Hepatocyte (in vitro differentiated cells): ENCODE data around the gene SREBF1.

Source experiments
- EZH2 ChIP-seq: fragments of 200-600 bp; sonication (generic); IDR thresholded peaks from 2 replicates; pipeline ENCODE4 v1.6.1; 2016; ENCODE audit warnings: antibody characterized with exemption, mild to moderate bottlenecking, borderline replicate concordance
- TF ChIP-seq, protein P1 (sequence below): fragments of 200-600 bp; sonication (generic); IDR thresholded peaks from 2 replicates; pipeline ENCODE4 v1.5.1; 2016; ENCODE audit warnings: antibody characterized with exemption, mild to moderate bottlenecking; ENCODE audit not compliant: poor library complexity

DNA sequence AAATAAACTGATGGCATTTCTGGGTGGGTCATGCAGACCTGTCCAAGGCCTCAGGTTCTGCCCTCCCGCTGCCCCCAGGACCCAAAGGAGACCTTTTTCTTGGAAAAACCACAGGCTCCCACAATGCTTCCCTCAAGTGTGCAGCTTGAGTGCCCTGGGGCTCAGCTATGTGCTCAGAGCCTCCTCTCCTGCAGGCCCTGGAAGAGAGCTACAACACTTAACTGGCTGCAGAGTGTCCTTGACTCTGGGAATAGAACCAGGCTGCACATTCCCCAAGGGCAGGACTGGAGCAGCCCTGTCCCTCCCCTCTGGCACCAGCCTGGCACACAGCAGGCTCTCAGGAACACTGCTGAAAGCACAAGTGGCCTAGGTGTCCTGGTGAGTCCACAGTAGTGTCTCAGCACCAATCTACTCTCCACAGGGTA is 4.8 kb upstream of the SREBF1 start:
- TF ChIP-seq EZH2 = no peak
- TF ChIP-seq, protein P1, sequence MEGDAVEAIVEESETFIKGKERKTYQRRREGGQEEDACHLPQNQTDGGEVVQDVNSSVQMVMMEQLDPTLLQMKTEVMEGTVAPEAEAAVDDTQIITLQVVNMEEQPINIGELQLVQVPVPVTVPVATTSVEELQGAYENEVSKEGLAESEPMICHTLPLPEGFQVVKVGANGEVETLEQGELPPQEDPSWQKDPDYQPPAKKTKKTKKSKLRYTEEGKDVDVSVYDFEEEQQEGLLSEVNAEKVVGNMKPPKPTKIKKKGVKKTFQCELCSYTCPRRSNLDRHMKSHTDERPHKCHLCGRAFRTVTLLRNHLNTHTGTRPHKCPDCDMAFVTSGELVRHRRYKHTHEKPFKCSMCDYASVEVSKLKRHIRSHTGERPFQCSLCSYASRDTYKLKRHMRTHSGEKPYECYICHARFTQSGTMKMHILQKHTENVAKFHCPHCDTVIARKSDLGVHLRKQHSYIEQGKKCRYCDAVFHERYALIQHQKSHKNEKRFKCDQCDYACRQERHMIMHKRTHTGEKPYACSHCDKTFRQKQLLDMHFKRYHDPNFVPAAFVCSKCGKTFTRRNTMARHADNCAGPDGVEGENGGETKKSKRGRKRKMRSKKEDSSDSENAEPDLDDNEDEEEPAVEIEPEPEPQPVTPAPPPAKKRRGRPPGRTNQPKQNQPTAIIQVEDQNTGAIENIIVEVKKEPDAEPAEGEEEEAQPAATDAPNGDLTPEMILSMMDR = no peak
